Mesenchymal stem cell (in vitro differentiated cells and primary cell): Measurements from ENCODE around the gene IGFL4.

Experiments
- DNase-seq: peaks from one replicate; pipeline ENCODE4 v3.0.0-alpha.2; 2013
- H2AFZ ChIP-seq: one replicate; pipeline ENCODE4 v1.6.1; 2013; ENCODE audit warnings: low read depth, mild to moderate bottlenecking, control low read depth, inconsistent platforms, low read length, moderate library complexity
- H2AK5ac ChIP-seq: 2 replicates; pipeline ENCODE4 v1.6.1; 2013; ENCODE audit warnings: low read length, moderate library complexity, mild to moderate bottlenecking, inconsistent platforms; ENCODE audit not compliant: severe bottlenecking
- H2BK120ac ChIP-seq: one replicate; pipeline ENCODE4 v1.6.1; 2013; ENCODE audit warnings: low read depth, mild to moderate bottlenecking, inconsistent platforms, low read length, moderate library complexity
- H2BK12ac ChIP-seq, 2 experiments: one replicate each; pipeline ENCODE4 v1.6.1; 2013; ENCODE audit warnings: inconsistent platforms in 2 of 2, low read length in 2 of 2, mild to moderate bottlenecking in 2 of 2, moderate library complexity in 2 of 2, control low read depth in 1 of 2
- H2BK15ac ChIP-seq: one replicate; pipeline ENCODE4 v1.6.1; 2013; ENCODE audit warnings: mild to moderate bottlenecking, low read depth, inconsistent platforms; ENCODE audit not compliant: poor library complexity, severe bottlenecking
- H2BK5ac ChIP-seq: 2 replicates; pipeline ENCODE4 v1.6.1; 2013; ENCODE audit warnings: low read depth, mild to moderate bottlenecking, low read length, control low read depth, inconsistent platforms; ENCODE audit not compliant: poor library complexity, severe bottlenecking
- H3K14ac ChIP-seq, 2 experiments: one replicate each; pipeline ENCODE4 v1.6.1; 2013; ENCODE audit warnings: inconsistent platforms in 2 of 2, low read length in 2 of 2, control low read depth in 1 of 2, mild to moderate bottlenecking in 1 of 2, moderate library complexity in 1 of 2
- H3K18ac ChIP-seq, 2 experiments: one replicate each; pipeline ENCODE4 v1.6.1; 2013; ENCODE audit warnings: inconsistent platforms in 2 of 2, low read length in 2 of 2, control low read depth in 1 of 2, low read depth in 1 of 2, mild to moderate bottlenecking in 1 of 2
- H3K23ac ChIP-seq, 2 experiments: one replicate each; pipeline ENCODE4 v1.6.1; 2013; ENCODE audit warnings: inconsistent platforms in 2 of 2, low read length in 2 of 2, mild to moderate bottlenecking in 2 of 2, moderate library complexity in 2 of 2, control low read depth in 1 of 2
- H3K27ac ChIP-seq: 2 replicates; pipeline ENCODE4 v1.5.1; 2013; ENCODE audit warnings: mild to moderate bottlenecking, moderate library complexity, low read length, control low read depth, inconsistent platforms; ENCODE audit not compliant: poor library complexity, severe bottlenecking
- H3K27me3 ChIP-seq, 2 experiments: 2 replicates each; pipeline versions ENCODE4 v1.6.1 to v1.7.0; 2013; ENCODE audit warnings: low read length in 2 of 2, mild to moderate bottlenecking in 2 of 2, moderate library complexity in 2 of 2, control low read depth in 1 of 2, inconsistent platforms in 1 of 2; ENCODE audit not compliant: control insufficient read depth in 1 of 2, insufficient read depth in 1 of 2
- H3K36me3 ChIP-seq, 2 experiments: 2 replicates each; pipeline versions ENCODE4 v1.6.1 to v1.7.0; 2013; ENCODE audit warnings: low read length in 2 of 2, control low read depth in 1 of 2, inconsistent platforms in 1 of 2, low read depth in 1 of 2, mild to moderate bottlenecking in 1 of 2; ENCODE audit not compliant: insufficient read depth in 2 of 2, control insufficient read depth in 1 of 2
- H3K4ac ChIP-seq, 2 experiments: one replicate each; pipeline ENCODE4 v1.6.1; 2013; ENCODE audit warnings: inconsistent platforms in 2 of 2, low read length in 2 of 2, mild to moderate bottlenecking in 2 of 2, moderate library complexity in 2 of 2, control low read depth in 1 of 2, low read depth in 1 of 2
- H3K4me1 ChIP-seq: 2 replicates; pipeline ENCODE4 v1.6.1; 2013; ENCODE audit warnings: low read depth, low read length, control low read depth; ENCODE audit not compliant: control insufficient read depth, insufficient read depth
- H3K4me2 ChIP-seq: 2 replicates; pipeline ENCODE4 v1.6.1; 2013; ENCODE audit warnings: low read length, mild to moderate bottlenecking, inconsistent platforms; ENCODE audit not compliant: poor library complexity, severe bottlenecking
- H3K4me3 ChIP-seq, 2 experiments: 2 replicates each; pipeline versions ENCODE4 v1.5.1 to v1.7.0; 2013; ENCODE audit warnings: low read length in 2 of 2, mild to moderate bottlenecking in 2 of 2, control low read depth in 1 of 2, low read depth in 1 of 2; ENCODE audit not compliant: insufficient read depth in 1 of 2
- H3K79me1 ChIP-seq: replicated peaks from 2 replicates; pipeline ENCODE4 v1.6.1; 2013; ENCODE audit warnings: mild to moderate bottlenecking, control low read depth, low read length, inconsistent platforms; ENCODE audit not compliant: poor library complexity, severe bottlenecking
- H3K9ac ChIP-seq: 2 replicates; pipeline ENCODE4 v1.7.0; 2013; ENCODE audit warnings: mild to moderate bottlenecking, low read length, moderate library complexity
- H3K9me3 ChIP-seq: 2 replicates; pipeline ENCODE4 v1.7.0; 2013; ENCODE audit warnings: mild to moderate bottlenecking, low read length; ENCODE audit not compliant: control insufficient read depth
- H4K8ac ChIP-seq: one replicate; pipeline ENCODE4 v1.6.1; 2013; ENCODE audit warnings: inconsistent platforms, mild to moderate bottlenecking, low read length, moderate library complexity
- H4K91ac ChIP-seq: one replicate; pipeline ENCODE4 v1.6.1; 2013; ENCODE audit warnings: mild to moderate bottlenecking, low read length, inconsistent platforms
- WGBS: methylation state at CpG from one replicate; pipeline ENCODE4 v1.1.7; 2013; ENCODE audit warnings: mixed read lengths; 5-methylcytosine and 5-hydroxymethylcytosine counted together

Gene IGFL4

DNA sequence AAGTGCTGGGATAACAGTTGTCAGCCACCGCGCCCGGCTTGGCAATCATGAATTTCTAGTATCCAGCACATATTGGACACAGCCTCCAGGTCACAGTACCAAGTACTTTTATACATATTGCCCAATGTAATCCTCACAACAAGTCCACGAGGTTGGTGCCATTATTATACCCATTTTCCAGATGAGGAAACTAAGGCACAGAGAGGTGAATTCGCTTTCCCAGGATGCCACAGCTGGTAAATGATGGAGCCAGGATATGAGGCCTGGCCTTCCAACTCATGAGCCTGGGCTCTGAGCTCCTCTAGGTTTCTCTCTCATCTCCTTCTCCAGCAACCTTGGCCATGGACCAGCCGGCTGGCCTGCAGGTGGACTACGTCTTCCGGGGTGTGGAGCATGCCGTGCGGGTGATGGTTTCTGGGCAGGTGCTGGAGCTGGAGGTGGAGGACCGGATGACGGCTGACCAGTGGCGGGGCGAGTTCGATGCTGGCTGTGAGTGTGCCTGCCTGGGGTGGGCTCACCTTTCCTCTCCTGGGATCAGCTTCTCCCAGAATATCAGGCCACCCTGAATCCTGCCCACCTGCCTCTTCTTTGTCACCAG lies 38.0 kb downstream of the IGFL4 start:
- Histone ChIP-seq H3K4me1 (peaks cover 16% of the 10 kb centered on the region), H3K36me3 (peaks cover 10 to 18% of the 10 kb centered on the region in 2 experiments), H2BK120ac (no peak overlapping the region), H3K79me1 (peaks cover 34% of the 10 kb centered on the region), H3K27ac (no peak overlapping the region), H4K91ac (no peak overlapping the region), H3K14ac (no peak overlapping the region), H3K23ac (no peak overlapping the region), H4K8ac (no peak overlapping the region), H3K18ac (no peak overlapping the region), H3K4me3 (no peak overlapping the region), H2BK12ac (no peak overlapping the region), H2AFZ (no peak overlapping the region), H3K9ac (no peak overlapping the region), H3K4me2 (no peak overlapping the region), H2BK15ac (no peak overlapping the region), H3K9me3 (no peaks in the 10 kb centered on the region), H2BK5ac (no peak overlapping the region), H3K4ac (no peak overlapping the region), H3K27me3 (peaks cover 0 to 16% of the 10 kb centered on the region in 2 experiments), H2AK5ac (no peak overlapping the region)
- DNase-seq = no peak
- WGBS = 96% methylated on average over 10 of the region's 15 CpGs

DNA sequence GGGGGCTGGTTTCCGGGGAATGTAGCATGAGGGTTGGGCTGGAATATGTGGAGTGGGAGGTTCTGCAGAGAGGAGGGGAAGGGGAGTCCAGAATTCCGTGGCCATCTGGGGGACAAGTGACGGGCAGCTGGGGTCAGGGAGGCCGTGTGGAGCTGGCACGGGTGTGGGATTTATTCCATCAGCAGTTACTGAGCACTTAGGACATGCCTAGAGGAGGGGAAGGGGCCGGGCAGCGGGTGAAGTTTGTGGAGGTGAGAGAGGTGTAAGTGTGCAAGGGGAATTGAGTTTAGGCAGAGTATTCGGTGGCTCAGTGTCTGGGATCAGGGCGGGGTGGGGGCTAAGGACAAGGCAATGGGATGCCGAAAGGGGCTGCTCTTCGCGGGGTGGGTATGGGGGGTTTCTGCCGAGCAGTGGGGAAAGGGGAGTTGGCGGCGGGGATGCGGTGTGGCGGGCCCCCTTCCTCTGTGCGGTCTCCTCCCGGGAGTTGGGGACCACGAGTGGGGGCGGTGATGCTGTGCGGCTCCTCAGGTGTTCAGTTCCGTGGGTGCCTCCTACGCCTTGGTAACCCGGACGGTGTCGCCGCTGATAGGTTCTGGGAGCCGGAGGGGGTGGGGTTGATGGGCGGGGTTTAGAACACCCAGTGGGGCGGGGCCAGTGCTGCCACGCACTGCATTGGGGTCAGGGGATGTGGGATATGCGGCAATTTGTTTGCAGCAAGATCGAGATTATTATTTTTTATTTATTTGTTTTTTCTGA lies 40.1 kb downstream of the IGFL4 start:
- H3K36me3 ChIP-seq = peaks cover 6 to 14% of the 10 kb centered on the region in 2 experiments
- H3K27me3 ChIP-seq = peaks cover 0 to 16% of the 10 kb centered on the region in 2 experiments
- no peak overlapping the region for H3K27ac ChIP-seq
- peak overlapping the region; percentile 49 for H2BK15ac ChIP-seq
- no peak for DNase-seq
- H2BK12ac ChIP-seq = no peak overlapping the region
- peak overlapping the region in 1 of 2 experiments; percentile 25 for H3K18ac ChIP-seq
- 19% methylated on average over 33 of the region's 34 CpGs for WGBS
- H3K79me1 ChIP-seq = peaks cover 42% of the 10 kb centered on the region
- no peak overlapping the region for H2BK5ac ChIP-seq
- no peaks in the 10 kb centered on the region for H3K9me3 ChIP-seq
- peak overlapping the region; percentile 7 for H4K8ac ChIP-seq
- H4K91ac ChIP-seq = peak overlapping the region; percentile 20
- peaks cover 16% of the 10 kb centered on the region for H3K4me1 ChIP-seq
- peak overlapping the region; percentile 53 for H3K4me2 ChIP-seq
- H3K4me3 ChIP-seq = peak overlapping the region; percentile 40 to 41
- H3K23ac ChIP-seq = no peak overlapping the region
- no peak overlapping the region for H2AFZ ChIP-seq
- no peak overlapping the region for H2AK5ac ChIP-seq
- H3K14ac ChIP-seq = no peak overlapping the region
- H3K4ac ChIP-seq = no peak overlapping the region
- H2BK120ac ChIP-seq = no peak overlapping the region
- no peak overlapping the region for H3K9ac ChIP-seq

DNA sequence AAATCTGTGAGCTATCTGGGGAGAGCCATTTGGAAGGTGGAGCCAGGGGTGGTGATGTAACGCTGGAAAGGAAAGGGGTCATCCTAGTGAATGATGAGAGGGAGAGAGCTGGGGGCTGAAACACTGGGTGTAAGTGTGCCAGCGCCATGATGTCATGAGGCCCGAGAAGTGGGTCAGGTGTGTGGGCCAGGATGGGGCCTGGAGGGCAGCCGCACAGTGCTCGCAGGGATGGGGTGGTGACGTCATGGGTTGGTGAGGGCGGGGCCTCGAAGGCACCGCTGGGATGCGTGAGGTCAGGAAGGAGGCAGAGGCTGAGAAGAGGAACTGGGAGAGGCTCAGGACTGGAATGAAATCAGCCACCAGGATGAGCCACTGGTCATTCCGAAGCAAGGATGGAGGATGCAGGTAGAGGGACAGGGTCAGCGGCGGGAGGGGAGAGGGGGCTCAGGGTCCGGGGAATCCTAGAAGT lies 41.1 kb downstream of the IGFL4 start:
- Histone ChIP-seq H2BK120ac (no peak overlapping the region), H2BK15ac (no peak overlapping the region), H2BK5ac (no peak overlapping the region), H3K36me3 (peaks cover 6 to 14% of the 10 kb centered on the region in 2 experiments), H2AFZ (no peak overlapping the region), H4K91ac (no peak overlapping the region), H3K4me3 (peak overlapping the region in 1 of 2 experiments; percentile 40), H3K18ac (no peak overlapping the region), H3K9ac (no peak overlapping the region), H3K4ac (no peak overlapping the region), H2AK5ac (no peak overlapping the region), H3K27ac (no peak overlapping the region), H3K79me1 (peaks cover 44% of the 10 kb centered on the region), H2BK12ac (peak overlapping the region in 1 of 2 experiments; percentile 73), H3K4me1 (peaks cover 16% of the 10 kb centered on the region), H3K14ac (no peak overlapping the region), H4K8ac (peak overlapping the region; percentile 46), H3K9me3 (no peaks in the 10 kb centered on the region), H3K4me2 (no peak overlapping the region), H3K27me3 (peaks cover 0 to 16% of the 10 kb centered on the region in 2 experiments), H3K23ac (no peak overlapping the region)
- peak; percentile 42 for DNase-seq
- WGBS = 14% methylated on average over 14 of the region's 14 CpGs

DNA sequence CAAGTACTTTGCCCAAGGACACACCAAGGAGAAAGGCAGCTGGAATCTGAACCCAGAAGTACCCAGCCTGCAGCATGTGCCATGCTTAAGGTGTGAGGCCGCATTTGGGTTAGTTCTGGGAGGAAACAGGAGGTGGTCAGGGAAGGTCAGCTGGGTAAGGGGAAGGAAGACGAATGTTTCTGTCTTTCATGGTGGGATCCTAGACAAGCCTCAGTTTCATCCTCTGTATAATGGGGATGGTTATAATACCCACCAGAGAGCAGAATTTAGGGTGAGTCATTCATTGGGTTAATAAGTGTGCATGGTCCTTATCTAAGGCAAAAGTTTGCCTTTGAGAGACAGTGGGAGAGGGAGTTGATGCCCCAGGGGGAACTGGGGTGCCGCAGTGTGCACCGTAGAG lies 42.0 kb downstream of the IGFL4 start:
- no peak overlapping the region for H3K27ac ChIP-seq
- H2BK120ac ChIP-seq = no peak overlapping the region
- H3K4me1 ChIP-seq = peaks cover 16% of the 10 kb centered on the region
- H3K79me1 ChIP-seq = peaks cover 44% of the 10 kb centered on the region
- H3K4me3 ChIP-seq = no peak overlapping the region
- peaks cover 0 to 16% of the 10 kb centered on the region in 2 experiments for H3K27me3 ChIP-seq
- DNase-seq = no peak
- H2AFZ ChIP-seq = no peak overlapping the region
- peaks cover 6 to 10% of the 10 kb centered on the region in 2 experiments for H3K36me3 ChIP-seq
- H3K14ac ChIP-seq = no peak overlapping the region
- no peak overlapping the region for H3K18ac ChIP-seq
- H3K4ac ChIP-seq = no peak overlapping the region
- H3K4me2 ChIP-seq = no peak overlapping the region
- no peak overlapping the region for H4K91ac ChIP-seq
- no peak overlapping the region for H3K23ac ChIP-seq
- H3K9me3 ChIP-seq = no peaks in the 10 kb centered on the region
- WGBS = 94% methylated on average over 4 of the region's 4 CpGs
- no peak overlapping the region for H2BK15ac ChIP-seq
- no peak overlapping the region for H3K9ac ChIP-seq
- no peak overlapping the region for H4K8ac ChIP-seq
- H2BK5ac ChIP-seq = no peak overlapping the region
- no peak overlapping the region for H2BK12ac ChIP-seq
- no peak overlapping the region for H2AK5ac ChIP-seq
